ENCODE results near the gene MS4A15. TPM values are rescaled to one million over a fixed set of nuclear protein-coding genes. Genes with fewer than 3 reads are reported as not detected.
"Not testable (repeated sequence)": the region's sequence is repeated elsewhere in the genome, so short reads cannot be mapped to it uniquely, and the experiment has no call there.

Gene MS4A15
- polyA plus RNA-seq, 3 donors = 0.03 TPM; not detected in 2

GRCh38 chr11:60821827-60822599 is 65.3 kb downstream of the MS4A15 start:
- 54 to 67% (median 62%) methylated on average over 15 of the region's 15 CpGs for WGBS, 3 donors
- no peak overlapping the region for H3K27ac ChIP-seq (ENCODE audit: low read depth, low read length)

- WGBS, 3 donors = 85 to 97% (median 94%) methylated on average over 5 of the region's 5 CpGs
- H3K27ac ChIP-seq (ENCODE audit: low read depth, low read length) = not testable (repeated sequence)
Observed at GRCh38 chr11:60823745-60824306, 67.2 kb downstream of the MS4A15 start.

GRCh38 chr11:60825118-60825517 is 68.5 kb downstream of the MS4A15 start:
- 77 to 93% (median 84%) methylated on average over 5 of the region's 5 CpGs for WGBS, 3 donors
- no peak overlapping the region for H3K27ac ChIP-seq (ENCODE audit: low read depth, low read length)

GRCh38 chr11:60825790-60826189 is 69.1 kb downstream of the MS4A15 start:
- H3K27ac ChIP-seq (ENCODE audit: low read depth, low read length) = no peak overlapping the region
- 72 to 77% (median 74%) methylated on average over 6 of the region's 6 CpGs for WGBS, 3 donors

Other genes with a start within 250 kb of the MS4A15 start
- gene MS4A13, start 241.5 kb upstream of the MS4A15 start, polyA plus RNA-seq = not detected
- gene MS4A8, start 57.3 kb upstream of the MS4A15 start, polyA plus RNA-seq = under 1 TPM in 2 of 3 donors, not detected in 1; 0.37 to 0.44 TPM
- gene MS4A18, start 32.1 kb upstream of the MS4A15 start, polyA plus RNA-seq = not detected
- gene MS4A10, start 28.5 kb downstream of the MS4A15 start, polyA plus RNA-seq = under 1 TPM in 1 of 3 donors, not detected in 2; 0.11 TPM
- 10 to 100 TPM; 11.6 to 34.7 (median 13.8) TPM for gene CCDC86, start 85.2 kb downstream of the MS4A15 start, polyA plus RNA-seq
- under 1 TPM in 2 of 3 donors, not detected in 1; 0.22 to 0.81 TPM for gene PTGDR2, start 99.1 kb downstream of the MS4A15 start, polyA plus RNA-seq
- gene ZP1, start 110.7 kb downstream of the MS4A15 start, polyA plus RNA-seq = 1 to 10 TPM in 1 of 3 donors, under 1 TPM in 2; 0.33 to 1.5 (median 0.79) TPM
- 10 to 100 TPM; 42.5 to 61.4 (median 59.6) TPM for gene PRPF19, start 149.7 kb downstream of the MS4A15 start, polyA plus RNA-seq
- 100 to 1,000 TPM in 1 of 3 donors, 10 to 100 TPM in 2; 58.2 to 107 (median 83.5) TPM for gene TMEM109, start 157.3 kb downstream of the MS4A15 start, polyA plus RNA-seq
- 10 to 100 TPM in 1 of 3 donors, 1 to 10 TPM in 2; 5.1 to 11.1 (median 7.0) TPM for gene TMEM132A, start 167.6 kb downstream of the MS4A15 start, polyA plus RNA-seq
- gene SLC15A3, start 195.3 kb downstream of the MS4A15 start, polyA plus RNA-seq = 10 to 100 TPM in 2 of 3 donors, 1 to 10 TPM in 1; 6.0 to 43.4 (median 23.8) TPM
- 1 to 10 TPM in 1 of 3 donors, under 1 TPM in 2; 0.45 to 1.7 (median 0.82) TPM for gene CD6, start 214.8 kb downstream of the MS4A15 start, polyA plus RNA-seq